Peyer's patch (tissue), 4 donors: ENCODE data around the gene KLHL30. TPM values are rescaled to one million over a fixed set of nuclear protein-coding genes. Genes with fewer than 3 reads are reported as not detected.

Source experiments
- DNase-seq, 3 donors: peaks; one replicate each; pipeline ENCODE4 v3.0.0-alpha.2; 2017 to 2019
- H3K27ac ChIP-seq, 4 donors: fragments of 200-600 bp; sonication (generic); one replicate each; pipeline ENCODE4 v1.5.1; 2016 to 2019
- H3K27me3 ChIP-seq, 2 donors: fragments of 200-600 bp; sonication (generic); one replicate each; pipeline ENCODE4 v1.5.1; 2019
- H3K36me3 ChIP-seq, 3 donors: fragments of 200-600 bp; sonication (generic); one replicate each; pipeline ENCODE4 v1.5.1; 2016 to 2019
- H3K4me1 ChIP-seq, 4 donors: fragments of 200-600 bp; sonication (generic); one replicate each; pipeline ENCODE4 v1.5.1; 2016 to 2019
- H3K4me3 ChIP-seq, 4 donors: fragments of 200-600 bp; sonication (generic); 1 replicate in 3 of 4; 2 replicates in 1 of 4; pipeline ENCODE4 v1.5.1; 2016 to 2019; ENCODE audit warnings: mild to moderate bottlenecking in 1 of 4
- H3K9me3 ChIP-seq, 4 donors: fragments of 200-600 bp; sonication (generic); one replicate each; pipeline ENCODE4 v1.5.1; 2016 to 2019; ENCODE audit warnings: mild to moderate bottlenecking in 1 of 4
- CTCF ChIP-seq, 6 experiments: fragments of 450-650 bp in 4 of 6; fragments of 200-600 bp in 2 of 6; sonication (generic) in 1 of 6; IDR thresholded peaks; one replicate each; pipeline ENCODE4 v1.5.1; 2017 to 2019; ENCODE audit warnings: antibody characterized with exemption in 6 of 6, mild to moderate bottlenecking in 3 of 6, moderate library complexity in 1 of 6
- POLR2A ChIP-seq, 2 donors: fragments of 450-650 bp; IDR thresholded peaks; one replicate each; pipeline ENCODE4 v1.5.1; 2017; ENCODE audit warnings: antibody characterized with exemption in 2 of 2, mild to moderate bottlenecking in 2 of 2, moderate library complexity in 2 of 2
- total RNA-seq, 4 donors: library from RNA; depleted of rRNA; stranded (reverse); fragments of >200 nt; gene quantifications; one replicate each; pipeline ENCODE4 v1.1.0, GENCODE V29; 2016

KLHL30 gene
- total RNA-seq, 4 donors from 2014 or later: 0.27 to 0.28 TPM; not detected in 2

- DNase-seq: no peak
- H3K27me3 ChIP-seq: no peaks in the 10 kb centered on the region
- TF ChIP-seq CTCF (IDR thresholded peaks at IDR 0.05) (no peak), POLR2A (IDR thresholded peaks at IDR 0.05) (no peak)
- H3K4me3 ChIP-seq: no peak overlapping the region
- no peaks in the 10 kb centered on the region for H3K9me3 ChIP-seq
- peak overlapping the region in 1 of 4 donors; percentile 22 for H3K27ac ChIP-seq
- H3K36me3 ChIP-seq: no peaks in the 10 kb centered on the region
- H3K4me1 ChIP-seq: no peaks in the 10 kb centered on the region
These were observed 13.3 kb downstream of the KLHL30 start for GRCh38 chr2:238151628-238152235.

GRCh38 chr2:238152771-238153688 is 14.6 kb downstream of the KLHL30 start:
- TF ChIP-seq CTCF (IDR thresholded peaks at IDR 0.05): no peak
- TF ChIP-seq POLR2A (IDR thresholded peaks at IDR 0.05): no peak
- H3K27ac ChIP-seq: peak overlapping the region in 1 of 4 donors; percentile 22

GRCh38 chr2:238154570-238154969 is 16.1 kb downstream of the KLHL30 start:
- H3K36me3 ChIP-seq: no peaks in the 10 kb centered on the region
- DNase-seq: no peak
- no peak for TF ChIP-seq POLR2A (IDR thresholded peaks at IDR 0.05)
- H3K27ac ChIP-seq: peak overlapping the region in 1 of 4 donors; percentile 62
- H3K9me3 ChIP-seq: no peaks in the 10 kb centered on the region
- no peak overlapping the region for H3K4me3 ChIP-seq
- H3K4me1 ChIP-seq: peaks cover 0 to 10% (median 4%) of the 10 kb centered on the region in 4 donors
- peaks cover 0 to 7% of the 10 kb centered on the region in 2 donors for H3K27me3 ChIP-seq

More at GRCh38 chr2:238152771-238153688, 14.6 kb downstream of the KLHL30 start:
- H3K27me3 ChIP-seq: peaks cover 0 to under 1% of the 10 kb centered on the region in 2 donors
- no peaks in the 10 kb centered on the region for H3K9me3 ChIP-seq
- no peak for DNase-seq
- H3K36me3 ChIP-seq: no peaks in the 10 kb centered on the region
- no peaks in the 10 kb centered on the region for H3K4me1 ChIP-seq
- H3K4me3 ChIP-seq: no peak overlapping the region

- DNase-seq: no peak
- Histone ChIP-seq H3K4me3 (no peak overlapping the region), H3K4me1 (peaks cover 0 to 17% (median 7%) of the 10 kb centered on the region in 4 donors), H3K36me3 (no peaks in the 10 kb centered on the region), H3K9me3 (no peaks in the 10 kb centered on the region), H3K27me3 (peaks cover 0 to 7% of the 10 kb centered on the region in 2 donors), H3K27ac (peak overlapping the region in 2 of 4 donors; percentile 25 to 62)
- TF ChIP-seq POLR2A (IDR thresholded peaks at IDR 0.05): no peak
- TF ChIP-seq CTCF (IDR thresholded peaks at IDR 0.05): no peak
These were observed 16.7 kb downstream of the KLHL30 start for GRCh38 chr2:238155051-238155760.

GRCh38 chr2:238155761-238156694 is 17.6 kb downstream of the KLHL30 start:
- no peak for DNase-seq
- Histone ChIP-seq H3K4me3 (no peak overlapping the region), H3K36me3 (no peaks in the 10 kb centered on the region), H3K9me3 (no peaks in the 10 kb centered on the region), H3K27ac (peak overlapping the region in 2 of 4 donors; percentile 17 to 62), H3K27me3 (peaks cover 0 to 7% of the 10 kb centered on the region in 2 donors), H3K4me1 (peaks cover 0 to 19% (median 10%) of the 10 kb centered on the region in 4 donors)
- TF ChIP-seq CTCF (IDR thresholded peaks at IDR 0.05): no peak
- no peak for TF ChIP-seq POLR2A (IDR thresholded peaks at IDR 0.05)
